ENCODE results near the gene NFATC1. TPM values are rescaled to one million over a fixed set of nuclear protein-coding genes. Genes with fewer than 3 reads are reported as not detected.

The NFATC1 gene
- total RNA-seq, 1 donor from 2014 or later = 0.53 TPM

- Histone ChIP-seq H3K27me3 (ENCODE audit: control insufficient read depth, insufficient read depth, low read length) (no peaks in the 10 kb centered on the region), H3K4me3 (ENCODE audit: low read depth, low read length) (no peak overlapping the region), H3K36me3 (ENCODE audit: control insufficient read depth, insufficient read depth, low read length) (no peaks in the 10 kb centered on the region)
- TF ChIP-seq CTCF (IDR thresholded peaks at IDR 0.05; ENCODE audit: insufficient read depth, low read length, severe bottlenecking) = no peak
- FAIRE-seq = no peak
- no peak for DNase-seq (ENCODE audit: low read depth)
Measured at GRCh38 chr18:79516441-79516931, 120.8 kb downstream of the NFATC1 start.

- FAIRE-seq (no peak), DNase-seq (ENCODE audit: low read depth) (no peak)
- H3K27me3 ChIP-seq (ENCODE audit: control insufficient read depth, insufficient read depth, low read length) = no peaks in the 10 kb centered on the region
- TF ChIP-seq CTCF (IDR thresholded peaks at IDR 0.05; ENCODE audit: insufficient read depth, low read length, severe bottlenecking) = no peak
- H3K36me3 ChIP-seq (ENCODE audit: control insufficient read depth, insufficient read depth, low read length) = no peaks in the 10 kb centered on the region
- no peak overlapping the region for H3K4me3 ChIP-seq (ENCODE audit: low read depth, low read length)
Measured at GRCh38 chr18:79517341-79517740, 121.6 kb downstream of the NFATC1 start.

- DNase-seq (ENCODE audit: low read depth) = no peak
- no peaks in the 10 kb centered on the region for H3K27me3 ChIP-seq (ENCODE audit: control insufficient read depth, insufficient read depth, low read length)
- H3K36me3 ChIP-seq (ENCODE audit: control insufficient read depth, insufficient read depth, low read length) = no peaks in the 10 kb centered on the region
- no peak for TF ChIP-seq CTCF (IDR thresholded peaks at IDR 0.05; ENCODE audit: insufficient read depth, low read length, severe bottlenecking)
- FAIRE-seq = no peak
- no peak overlapping the region for H3K4me3 ChIP-seq (ENCODE audit: low read depth, low read length)
Measured at GRCh38 chr18:79518028-79518682, 122.4 kb downstream of the NFATC1 start.

- DNase-seq (ENCODE audit: low read depth) (no peak), FAIRE-seq (no peak)
- Histone ChIP-seq H3K27me3 (ENCODE audit: control insufficient read depth, insufficient read depth, low read length) (no peaks in the 10 kb centered on the region), H3K36me3 (ENCODE audit: control insufficient read depth, insufficient read depth, low read length) (no peaks in the 10 kb centered on the region), H3K4me3 (ENCODE audit: low read depth, low read length) (no peak overlapping the region)
- TF ChIP-seq CTCF (IDR thresholded peaks at IDR 0.05; ENCODE audit: insufficient read depth, low read length, severe bottlenecking) = no peak
Measured at GRCh38 chr18:79518683-79519128, 123.0 kb downstream of the NFATC1 start.

- no peak overlapping the region for H3K4me3 ChIP-seq (ENCODE audit: low read depth, low read length)
- TF ChIP-seq CTCF (IDR thresholded peaks at IDR 0.05; ENCODE audit: insufficient read depth, low read length, severe bottlenecking) = no peak
- H3K27me3 ChIP-seq (ENCODE audit: control insufficient read depth, insufficient read depth, low read length) = no peaks in the 10 kb centered on the region
- H3K36me3 ChIP-seq (ENCODE audit: control insufficient read depth, insufficient read depth, low read length) = no peaks in the 10 kb centered on the region
- DNase-seq (ENCODE audit: low read depth) (no peak), FAIRE-seq (no peak)
Measured at GRCh38 chr18:79519751-79520477, 124.2 kb downstream of the NFATC1 start.
